SH-SY5Y (cell line): ENCODE data around the gene SLX9.

ENCODE experiments used
- GATA2 ChIP-seq: IDR thresholded peaks from 2 replicates; pipeline ENCODE4 v1.6.1; 2011; ENCODE audit warnings: mild to moderate bottlenecking, low read depth, low read length
- GATA3 ChIP-seq: IDR thresholded peaks from 2 replicates; pipeline ENCODE4 v1.6.1; 2011; ENCODE audit warnings: low read depth, mild to moderate bottlenecking, low read length, moderate library complexity

DNA sequence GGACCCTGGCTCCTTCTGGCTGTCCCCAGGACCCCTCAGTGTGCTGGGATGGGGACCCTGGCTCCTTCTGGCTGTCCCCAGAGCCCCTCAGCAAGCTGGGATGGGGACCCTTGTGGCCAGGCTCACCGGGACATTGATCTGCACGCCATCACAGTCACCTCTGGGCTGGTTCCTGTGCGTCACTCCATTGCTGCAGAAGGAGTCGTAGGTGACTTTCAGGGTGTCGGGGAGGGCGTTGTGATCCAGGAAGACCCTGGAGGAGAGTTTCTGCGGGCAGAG is 46.6 kb upstream of the SLX9 start:
- no peak for TF ChIP-seq GATA3
- TF ChIP-seq GATA2: no peak
